WTC11 (cell line): ENCODE data around the gene AGO3. TPM values are rescaled to one million over a fixed set of nuclear protein-coding genes. Genes with fewer than 3 reads are reported as not detected.

Source experiments
- ATAC-seq: fragments of 200-7000 bp; cut with Tn5 transposase; 2 replicates; pipeline ENCODE4 v1.10.0; 2021; ENCODE audit warnings: mild to moderate bottlenecking, moderate library complexity
- CTCF ChIA-PET: fragments of 300-600 bp; sonication (Branson Sonifier 250); formaldehyde crosslinking; loops from one replicate; lab custom pipeline; 2021; ENCODE audit warnings: antibody characterized with exemption; lab: Charles Lee
- POLR2A ChIA-PET: fragments of 350-600 bp; sonication (Branson Sonifier 250); formaldehyde crosslinking; loops from one replicate; lab custom pipeline; 2021; ENCODE audit warnings: antibody characterized with exemption; lab: Charles Lee
- DNase-seq: peaks from one replicate; pipeline ENCODE4 v3.0.0; 2021; ENCODE audit warnings: low spot score
- H3K27ac Mint-ChIP-seq: 2 replicates; pipeline ENCODE4 v1.8.0; 2021; ENCODE audit warnings: mixed read lengths
- H3K27me3 Mint-ChIP-seq: 2 replicates; pipeline ENCODE4 v1.8.0; 2021; ENCODE audit warnings: low read depth, mild to moderate bottlenecking, moderate library complexity, mixed read lengths
- H3K36me3 Mint-ChIP-seq: 2 replicates; pipeline ENCODE4 v1.8.0; 2021; ENCODE audit warnings: mixed read lengths
- H3K4me1 Mint-ChIP-seq: 2 replicates; pipeline ENCODE4 v1.8.0; 2022; ENCODE audit warnings: mixed read lengths
- H3K4me3 Mint-ChIP-seq: 2 replicates; pipeline ENCODE4 v1.8.0; 2021; ENCODE audit warnings: mild to moderate bottlenecking, moderate library complexity, mixed read lengths
- H3K9me3 Mint-ChIP-seq: 2 replicates; pipeline ENCODE4 v1.8.0; 2021; ENCODE audit warnings: mixed read lengths
- ATF1 ChIP-seq: sonication (generic); formaldehyde crosslinking; IDR thresholded peaks from 2 replicates; pipeline ENCODE4 v1.8.1; 2023; ENCODE audit warnings: mild to moderate bottlenecking, moderate library complexity, missing genetic modification reagents
- EMX1 ChIP-seq: fragments of 250-450 bp; sonication (Bioruptor Pico); IDR thresholded peaks from 2 replicates; pipeline ENCODE4 v1.8.0; 2021; ENCODE audit warnings: mild to moderate bottlenecking
- FOXK1 ChIP-seq: sonication (generic); formaldehyde crosslinking; IDR thresholded peaks from 2 replicates; pipeline ENCODE4 v1.8.0; 2022; ENCODE audit warnings: mild to moderate bottlenecking, moderate library complexity, missing genetic modification reagents
- FOXP1 ChIP-seq: sonication (generic); formaldehyde crosslinking; IDR thresholded peaks from 2 replicates; pipeline ENCODE4 v1.8.0; 2022; ENCODE audit warnings: missing genetic modification reagents, mild to moderate bottlenecking, moderate library complexity, borderline replicate concordance
- JUN ChIP-seq: sonication (generic); formaldehyde crosslinking; IDR thresholded peaks from 2 replicates; pipeline ENCODE4 v1.8.0; 2023; ENCODE audit warnings: mild to moderate bottlenecking, missing genetic modification reagents
- NFATC4 ChIP-seq: fragments of 250-450 bp; sonication (Bioruptor Pico); IDR thresholded peaks from 2 replicates; pipeline ENCODE4 v1.9.0; 2021; ENCODE audit warnings: mild to moderate bottlenecking
- RELA ChIP-seq: sonication (generic); formaldehyde crosslinking; IDR thresholded peaks from 2 replicates; pipeline ENCODE4 v1.8.1; 2022; ENCODE audit warnings: missing genetic modification reagents, mild to moderate bottlenecking, borderline replicate concordance
- RORB ChIP-seq: fragments of 250-450 bp; sonication (Bioruptor Pico); IDR thresholded peaks from 2 replicates; pipeline ENCODE4 v1.9.0; 2021; ENCODE audit warnings: mild to moderate bottlenecking
- SMAD4 ChIP-seq: sonication (generic); formaldehyde crosslinking; IDR thresholded peaks from 2 replicates; pipeline ENCODE4 v1.8.0; 2022; ENCODE audit warnings: mild to moderate bottlenecking, missing genetic modification reagents
- TP53 ChIP-seq: sonication (generic); formaldehyde crosslinking; IDR thresholded peaks from 2 replicates; pipeline ENCODE4 v1.8.1; 2023; ENCODE audit warnings: mild to moderate bottlenecking, missing genetic modification reagents
- ZBTB21 ChIP-seq: sonication (generic); formaldehyde crosslinking; IDR thresholded peaks from 2 replicates; pipeline ENCODE4 v1.8.1; 2023; ENCODE audit warnings: mild to moderate bottlenecking, missing genetic modification reagents, borderline replicate concordance
- ZNF219 ChIP-seq: sonication (generic); formaldehyde crosslinking; IDR thresholded peaks from 2 replicates; pipeline ENCODE4 v1.8.0; 2023; ENCODE audit warnings: missing genetic modification reagents, mild to moderate bottlenecking, borderline replicate concordance
- ZNF416 ChIP-seq: fragments of 250-450 bp; sonication (Bioruptor Pico); IDR thresholded peaks from 2 replicates; pipeline ENCODE4 v1.9.0; 2021; ENCODE audit warnings: mild to moderate bottlenecking, inconsistent platforms
- total RNA-seq: library from RNA; stranded (reverse); gene quantifications from 3 replicates; pipeline ENCODE4 v1.2.3, GENCODE V29; 2021
- TF ChIP-seq, protein P1 (sequence below): sonication (generic); formaldehyde crosslinking; IDR thresholded peaks from 2 replicates; pipeline ENCODE4 v1.8.1; 2023; ENCODE audit warnings: mild to moderate bottlenecking, missing genetic modification reagents, borderline replicate concordance
- TF ChIP-seq, protein P2 (sequence below): sonication (generic); formaldehyde crosslinking; IDR thresholded peaks from 2 replicates; pipeline ENCODE4 v1.8.0; 2022; ENCODE audit warnings: mild to moderate bottlenecking, missing genetic modification reagents
- TF ChIP-seq, protein P3 (sequence below): sonication (generic); formaldehyde crosslinking; IDR thresholded peaks from 2 replicates; pipeline ENCODE4 v1.8.1; 2022; ENCODE audit warnings: mild to moderate bottlenecking, missing genetic modification reagents, moderate library complexity, borderline replicate concordance
- TF ChIP-seq, protein P4 (sequence below): sonication (generic); formaldehyde crosslinking; IDR thresholded peaks from 2 replicates; pipeline ENCODE4 v1.8.1; 2023; ENCODE audit warnings: mild to moderate bottlenecking, missing genetic modification reagents
- TF ChIP-seq, protein P5 (sequence below): fragments of 200-600 bp; IDR thresholded peaks from 2 replicates; pipeline ENCODE4 v1.8.0; 2022; ENCODE audit warnings: antibody characterized with exemption
- TF ChIP-seq, protein P6 (sequence below): fragments of 250-450 bp; sonication (Bioruptor Pico); IDR thresholded peaks from 2 replicates; pipeline ENCODE4 v1.8.0; 2021; ENCODE audit warnings: mild to moderate bottlenecking
- TF ChIP-seq, protein P7 (sequence below): sonication (generic); formaldehyde crosslinking; conservative IDR thresholded peaks from 2 replicates; pipeline ENCODE4 v1.8.1; 2023; ENCODE audit warnings: mild to moderate bottlenecking, low read depth, missing genetic modification reagents, moderate library complexity
- TF ChIP-seq, protein P8 (sequence below): sonication (generic); formaldehyde crosslinking; IDR thresholded peaks from 2 replicates; pipeline ENCODE4 v1.8.1; 2023; ENCODE audit warnings: mild to moderate bottlenecking, missing genetic modification reagents, moderate library complexity
- TF ChIP-seq, protein P9 (sequence below): sonication (generic); formaldehyde crosslinking; IDR thresholded peaks from 2 replicates; pipeline ENCODE4 v1.8.1; 2023; ENCODE audit warnings: mild to moderate bottlenecking, moderate library complexity, missing genetic modification reagents

AGO3 gene
- total RNA-seq, 1 experiment from 2014 or later, result 26.8 TPM

DNA sequence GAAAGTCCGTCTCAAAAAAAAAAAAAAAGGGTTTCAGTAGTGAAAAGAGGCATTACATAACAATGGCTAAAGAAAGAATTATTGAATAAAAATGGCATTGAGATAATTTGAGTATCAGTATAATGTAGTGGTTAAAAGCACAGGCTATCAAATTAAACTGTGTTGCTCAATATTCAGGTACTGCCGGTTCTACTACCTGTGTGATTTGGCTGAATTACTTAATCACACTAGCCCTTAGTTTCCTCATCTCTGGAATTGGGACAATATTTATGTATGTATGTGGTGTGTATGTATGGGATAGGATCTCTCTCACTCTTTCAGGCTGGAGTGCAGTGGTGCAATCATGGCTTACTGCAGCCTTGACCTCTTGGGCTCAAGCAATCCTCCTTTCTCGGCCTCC, 96.9 kb downstream of the AGO3 start (continued):
- no peak for TF ChIP-seq RELA (CRISPR knock-in tag)
- TF ChIP-seq, protein P1, sequence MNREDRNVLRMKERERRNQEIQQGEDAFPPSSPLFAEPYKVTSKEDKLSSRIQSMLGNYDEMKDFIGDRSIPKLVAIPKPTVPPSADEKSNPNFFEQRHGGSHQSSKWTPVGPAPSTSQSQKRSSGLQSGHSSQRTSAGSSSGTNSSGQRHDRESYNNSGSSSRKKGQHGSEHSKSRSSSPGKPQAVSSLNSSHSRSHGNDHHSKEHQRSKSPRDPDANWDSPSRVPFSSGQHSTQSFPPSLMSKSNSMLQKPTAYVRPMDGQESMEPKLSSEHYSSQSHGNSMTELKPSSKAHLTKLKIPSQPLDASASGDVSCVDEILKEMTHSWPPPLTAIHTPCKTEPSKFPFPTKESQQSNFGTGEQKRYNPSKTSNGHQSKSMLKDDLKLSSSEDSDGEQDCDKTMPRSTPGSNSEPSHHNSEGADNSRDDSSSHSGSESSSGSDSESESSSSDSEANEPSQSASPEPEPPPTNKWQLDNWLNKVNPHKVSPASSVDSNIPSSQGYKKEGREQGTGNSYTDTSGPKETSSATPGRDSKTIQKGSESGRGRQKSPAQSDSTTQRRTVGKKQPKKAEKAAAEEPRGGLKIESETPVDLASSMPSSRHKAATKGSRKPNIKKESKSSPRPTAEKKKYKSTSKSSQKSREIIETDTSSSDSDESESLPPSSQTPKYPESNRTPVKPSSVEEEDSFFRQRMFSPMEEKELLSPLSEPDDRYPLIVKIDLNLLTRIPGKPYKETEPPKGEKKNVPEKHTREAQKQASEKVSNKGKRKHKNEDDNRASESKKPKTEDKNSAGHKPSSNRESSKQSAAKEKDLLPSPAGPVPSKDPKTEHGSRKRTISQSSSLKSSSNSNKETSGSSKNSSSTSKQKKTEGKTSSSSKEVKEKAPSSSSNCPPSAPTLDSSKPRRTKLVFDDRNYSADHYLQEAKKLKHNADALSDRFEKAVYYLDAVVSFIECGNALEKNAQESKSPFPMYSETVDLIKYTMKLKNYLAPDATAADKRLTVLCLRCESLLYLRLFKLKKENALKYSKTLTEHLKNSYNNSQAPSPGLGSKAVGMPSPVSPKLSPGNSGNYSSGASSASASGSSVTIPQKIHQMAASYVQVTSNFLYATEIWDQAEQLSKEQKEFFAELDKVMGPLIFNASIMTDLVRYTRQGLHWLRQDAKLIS (CRISPR knock-in tag), result no peak
- TF ChIP-seq FOXK1 (CRISPR knock-in tag), result no peak
- TF ChIP-seq, protein P2, sequence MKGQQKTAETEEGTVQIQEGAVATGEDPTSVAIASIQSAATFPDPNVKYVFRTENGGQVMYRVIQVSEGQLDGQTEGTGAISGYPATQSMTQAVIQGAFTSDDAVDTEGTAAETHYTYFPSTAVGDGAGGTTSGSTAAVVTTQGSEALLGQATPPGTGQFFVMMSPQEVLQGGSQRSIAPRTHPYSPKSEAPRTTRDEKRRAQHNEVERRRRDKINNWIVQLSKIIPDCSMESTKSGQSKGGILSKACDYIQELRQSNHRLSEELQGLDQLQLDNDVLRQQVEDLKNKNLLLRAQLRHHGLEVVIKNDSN, result no peak
- no peak for TF ChIP-seq ZNF219 (CRISPR knock-in tag)
- TF ChIP-seq RORB, result no peak
- TF ChIP-seq, protein P3, sequence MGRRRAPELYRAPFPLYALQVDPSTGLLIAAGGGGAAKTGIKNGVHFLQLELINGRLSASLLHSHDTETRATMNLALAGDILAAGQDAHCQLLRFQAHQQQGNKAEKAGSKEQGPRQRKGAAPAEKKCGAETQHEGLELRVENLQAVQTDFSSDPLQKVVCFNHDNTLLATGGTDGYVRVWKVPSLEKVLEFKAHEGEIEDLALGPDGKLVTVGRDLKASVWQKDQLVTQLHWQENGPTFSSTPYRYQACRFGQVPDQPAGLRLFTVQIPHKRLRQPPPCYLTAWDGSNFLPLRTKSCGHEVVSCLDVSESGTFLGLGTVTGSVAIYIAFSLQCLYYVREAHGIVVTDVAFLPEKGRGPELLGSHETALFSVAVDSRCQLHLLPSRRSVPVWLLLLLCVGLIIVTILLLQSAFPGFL (CRISPR knock-in tag), result no peak
- TF ChIP-seq, all 79 proteins: peak for 0

DNA sequence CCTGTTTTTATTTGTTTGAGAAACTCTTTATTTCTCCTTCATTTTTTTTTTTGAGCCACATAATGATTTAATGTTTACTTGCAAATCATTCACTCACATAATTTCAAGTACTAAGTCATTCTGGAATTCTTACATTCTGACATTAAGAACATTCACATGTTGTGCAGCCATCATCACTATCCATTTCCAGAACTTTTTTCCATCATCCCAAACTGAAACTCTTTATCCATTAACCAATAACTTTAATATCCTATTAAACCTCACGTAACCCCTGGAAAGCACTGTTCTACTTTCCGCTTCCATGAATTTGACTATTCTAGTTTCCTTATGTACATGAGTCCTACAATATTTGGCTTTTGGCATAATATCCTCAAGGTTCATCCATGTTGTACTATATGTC, 100.5 kb downstream of the AGO3 start:
- TF ChIP-seq ZNF416 (CRISPR knock-in tag) (no peak), FOXP1 (CRISPR knock-in tag) (no peak), RORB (no peak), TP53 (CRISPR knock-in tag) (no peak), EMX1 (CRISPR knock-in tag) (no peak), NFATC4 (CRISPR knock-in tag) (no peak), JUN (CRISPR knock-in tag) (no peak), ZBTB21 (CRISPR knock-in tag) (no peak), ATF1 (CRISPR knock-in tag) (no peak), SMAD4 (CRISPR knock-in tag) (no peak)
- TF ChIP-seq, protein P4, sequence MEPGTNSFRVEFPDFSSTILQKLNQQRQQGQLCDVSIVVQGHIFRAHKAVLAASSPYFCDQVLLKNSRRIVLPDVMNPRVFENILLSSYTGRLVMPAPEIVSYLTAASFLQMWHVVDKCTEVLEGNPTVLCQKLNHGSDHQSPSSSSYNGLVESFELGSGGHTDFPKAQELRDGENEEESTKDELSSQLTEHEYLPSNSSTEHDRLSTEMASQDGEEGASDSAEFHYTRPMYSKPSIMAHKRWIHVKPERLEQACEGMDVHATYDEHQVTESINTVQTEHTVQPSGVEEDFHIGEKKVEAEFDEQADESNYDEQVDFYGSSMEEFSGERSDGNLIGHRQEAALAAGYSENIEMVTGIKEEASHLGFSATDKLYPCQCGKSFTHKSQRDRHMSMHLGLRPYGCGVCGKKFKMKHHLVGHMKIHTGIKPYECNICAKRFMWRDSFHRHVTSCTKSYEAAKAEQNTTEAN (CRISPR knock-in tag), result no peak
- TF ChIP-seq, protein P5, sequence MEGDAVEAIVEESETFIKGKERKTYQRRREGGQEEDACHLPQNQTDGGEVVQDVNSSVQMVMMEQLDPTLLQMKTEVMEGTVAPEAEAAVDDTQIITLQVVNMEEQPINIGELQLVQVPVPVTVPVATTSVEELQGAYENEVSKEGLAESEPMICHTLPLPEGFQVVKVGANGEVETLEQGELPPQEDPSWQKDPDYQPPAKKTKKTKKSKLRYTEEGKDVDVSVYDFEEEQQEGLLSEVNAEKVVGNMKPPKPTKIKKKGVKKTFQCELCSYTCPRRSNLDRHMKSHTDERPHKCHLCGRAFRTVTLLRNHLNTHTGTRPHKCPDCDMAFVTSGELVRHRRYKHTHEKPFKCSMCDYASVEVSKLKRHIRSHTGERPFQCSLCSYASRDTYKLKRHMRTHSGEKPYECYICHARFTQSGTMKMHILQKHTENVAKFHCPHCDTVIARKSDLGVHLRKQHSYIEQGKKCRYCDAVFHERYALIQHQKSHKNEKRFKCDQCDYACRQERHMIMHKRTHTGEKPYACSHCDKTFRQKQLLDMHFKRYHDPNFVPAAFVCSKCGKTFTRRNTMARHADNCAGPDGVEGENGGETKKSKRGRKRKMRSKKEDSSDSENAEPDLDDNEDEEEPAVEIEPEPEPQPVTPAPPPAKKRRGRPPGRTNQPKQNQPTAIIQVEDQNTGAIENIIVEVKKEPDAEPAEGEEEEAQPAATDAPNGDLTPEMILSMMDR, result no peak
- TF ChIP-seq, protein P6, sequence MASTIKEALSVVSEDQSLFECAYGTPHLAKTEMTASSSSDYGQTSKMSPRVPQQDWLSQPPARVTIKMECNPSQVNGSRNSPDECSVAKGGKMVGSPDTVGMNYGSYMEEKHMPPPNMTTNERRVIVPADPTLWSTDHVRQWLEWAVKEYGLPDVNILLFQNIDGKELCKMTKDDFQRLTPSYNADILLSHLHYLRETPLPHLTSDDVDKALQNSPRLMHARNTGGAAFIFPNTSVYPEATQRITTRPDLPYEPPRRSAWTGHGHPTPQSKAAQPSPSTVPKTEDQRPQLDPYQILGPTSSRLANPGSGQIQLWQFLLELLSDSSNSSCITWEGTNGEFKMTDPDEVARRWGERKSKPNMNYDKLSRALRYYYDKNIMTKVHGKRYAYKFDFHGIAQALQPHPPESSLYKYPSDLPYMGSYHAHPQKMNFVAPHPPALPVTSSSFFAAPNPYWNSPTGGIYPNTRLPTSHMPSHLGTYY (CRISPR knock-in tag), result no peak
- TF ChIP-seq, protein P7, sequence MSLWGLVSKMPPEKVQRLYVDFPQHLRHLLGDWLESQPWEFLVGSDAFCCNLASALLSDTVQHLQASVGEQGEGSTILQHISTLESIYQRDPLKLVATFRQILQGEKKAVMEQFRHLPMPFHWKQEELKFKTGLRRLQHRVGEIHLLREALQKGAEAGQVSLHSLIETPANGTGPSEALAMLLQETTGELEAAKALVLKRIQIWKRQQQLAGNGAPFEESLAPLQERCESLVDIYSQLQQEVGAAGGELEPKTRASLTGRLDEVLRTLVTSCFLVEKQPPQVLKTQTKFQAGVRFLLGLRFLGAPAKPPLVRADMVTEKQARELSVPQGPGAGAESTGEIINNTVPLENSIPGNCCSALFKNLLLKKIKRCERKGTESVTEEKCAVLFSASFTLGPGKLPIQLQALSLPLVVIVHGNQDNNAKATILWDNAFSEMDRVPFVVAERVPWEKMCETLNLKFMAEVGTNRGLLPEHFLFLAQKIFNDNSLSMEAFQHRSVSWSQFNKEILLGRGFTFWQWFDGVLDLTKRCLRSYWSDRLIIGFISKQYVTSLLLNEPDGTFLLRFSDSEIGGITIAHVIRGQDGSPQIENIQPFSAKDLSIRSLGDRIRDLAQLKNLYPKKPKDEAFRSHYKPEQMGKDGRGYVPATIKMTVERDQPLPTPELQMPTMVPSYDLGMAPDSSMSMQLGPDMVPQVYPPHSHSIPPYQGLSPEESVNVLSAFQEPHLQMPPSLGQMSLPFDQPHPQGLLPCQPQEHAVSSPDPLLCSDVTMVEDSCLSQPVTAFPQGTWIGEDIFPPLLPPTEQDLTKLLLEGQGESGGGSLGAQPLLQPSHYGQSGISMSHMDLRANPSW (CRISPR knock-in tag), result no peak
- TF ChIP-seq, protein P8, sequence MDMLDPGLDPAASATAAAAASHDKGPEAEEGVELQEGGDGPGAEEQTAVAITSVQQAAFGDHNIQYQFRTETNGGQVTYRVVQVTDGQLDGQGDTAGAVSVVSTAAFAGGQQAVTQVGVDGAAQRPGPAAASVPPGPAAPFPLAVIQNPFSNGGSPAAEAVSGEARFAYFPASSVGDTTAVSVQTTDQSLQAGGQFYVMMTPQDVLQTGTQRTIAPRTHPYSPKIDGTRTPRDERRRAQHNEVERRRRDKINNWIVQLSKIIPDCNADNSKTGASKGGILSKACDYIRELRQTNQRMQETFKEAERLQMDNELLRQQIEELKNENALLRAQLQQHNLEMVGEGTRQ (CRISPR knock-in tag), result no peak
- TF ChIP-seq, protein P9, sequence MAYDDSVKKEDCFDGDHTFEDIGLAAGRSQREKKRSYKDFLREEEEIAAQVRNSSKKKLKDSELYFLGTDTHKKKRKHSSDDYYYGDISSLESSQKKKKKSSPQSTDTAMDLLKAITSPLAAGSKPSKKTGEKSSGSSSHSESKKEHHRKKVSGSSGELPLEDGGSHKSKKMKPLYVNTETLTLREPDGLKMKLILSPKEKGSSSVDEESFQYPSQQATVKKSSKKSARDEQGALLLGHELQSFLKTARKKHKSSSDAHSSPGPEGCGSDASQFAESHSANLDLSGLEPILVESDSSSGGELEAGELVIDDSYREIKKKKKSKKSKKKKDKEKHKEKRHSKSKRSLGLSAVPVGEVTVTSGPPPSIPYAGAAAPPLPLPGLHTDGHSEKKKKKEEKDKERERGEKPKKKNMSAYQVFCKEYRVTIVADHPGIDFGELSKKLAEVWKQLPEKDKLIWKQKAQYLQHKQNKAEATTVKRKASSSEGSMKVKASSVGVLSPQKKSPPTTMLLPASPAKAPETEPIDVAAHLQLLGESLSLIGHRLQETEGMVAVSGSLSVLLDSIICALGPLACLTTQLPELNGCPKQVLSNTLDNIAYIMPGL (CRISPR knock-in tag), result no peak
- no peak overlapping the region for H3K4me3 Mint-ChIP-seq
- H3K27ac Mint-ChIP-seq, result no peak overlapping the region
- peaks cover 47% of the 10 kb centered on the region for H3K36me3 Mint-ChIP-seq
- no peaks in the 10 kb centered on the region for H3K27me3 Mint-ChIP-seq
- ATAC-seq (no peak), DNase-seq (no peak)
- CTCF ChIA-PET, result no interaction called here
- POLR2A ChIA-PET, result no interaction called here
- no peaks in the 10 kb centered on the region for H3K4me1 Mint-ChIP-seq
- H3K9me3 Mint-ChIP-seq, result peaks cover 11% of the 10 kb centered on the region
